ENCODE data around the gene NRDE2. TPM values are rescaled to one million over a fixed set of nuclear protein-coding genes. Genes with fewer than 3 reads are reported as not detected.

Gene NRDE2
- total RNA-seq, 1 donor from 2014 or later = 19.7 TPM

DNA sequence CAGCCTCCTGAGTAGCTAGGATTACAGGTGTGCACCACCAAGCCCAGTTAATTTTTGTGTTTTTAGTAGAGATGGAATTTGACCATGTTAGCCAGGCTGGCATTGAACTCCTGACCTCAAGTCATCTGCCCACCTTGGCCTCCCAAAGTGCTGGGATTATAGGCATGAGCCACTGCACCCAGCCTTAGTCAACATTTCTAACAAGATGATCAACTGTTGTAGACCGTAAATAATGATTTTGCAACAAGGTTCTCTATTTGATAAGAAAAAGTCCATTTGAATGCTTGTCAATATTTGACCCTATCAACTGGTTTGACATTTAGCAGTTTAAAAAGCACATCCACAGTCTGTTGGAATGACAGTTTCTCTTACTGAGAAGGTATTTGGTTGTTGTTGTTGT lies 25.2 kb upstream of the NRDE2 start:
- no peak overlapping the region for H3K4me3 ChIP-seq (ENCODE audit: insufficient read depth, low read depth, low read length)
- no peak overlapping the region for H2AFZ ChIP-seq (ENCODE audit: low read depth, low read length)
- H3K27ac Mint-ChIP-seq (ENCODE audit: unreplicated experiment) = no peak overlapping the region
- no peaks in the 10 kb centered on the region for H3K9me3 ChIP-seq (ENCODE audit: insufficient read depth, low read depth, low read length)
- no peak for FAIRE-seq
- no peak overlapping the region for H3K4me3 Mint-ChIP-seq (ENCODE audit: unreplicated experiment)
- no peak overlapping the region for H3K4me2 ChIP-seq (ENCODE audit: low read length)
- H3K4me1 ChIP-seq (ENCODE audit: insufficient read depth, low read length) = no peaks in the 10 kb centered on the region
- no peak overlapping the region for H3K9ac ChIP-seq (ENCODE audit: low read length)
- TF ChIP-seq EZH2 (IDR thresholded peaks at IDR 0.05; ENCODE audit: insufficient read depth, low read length) = no peak
- TF ChIP-seq, protein P1, sequence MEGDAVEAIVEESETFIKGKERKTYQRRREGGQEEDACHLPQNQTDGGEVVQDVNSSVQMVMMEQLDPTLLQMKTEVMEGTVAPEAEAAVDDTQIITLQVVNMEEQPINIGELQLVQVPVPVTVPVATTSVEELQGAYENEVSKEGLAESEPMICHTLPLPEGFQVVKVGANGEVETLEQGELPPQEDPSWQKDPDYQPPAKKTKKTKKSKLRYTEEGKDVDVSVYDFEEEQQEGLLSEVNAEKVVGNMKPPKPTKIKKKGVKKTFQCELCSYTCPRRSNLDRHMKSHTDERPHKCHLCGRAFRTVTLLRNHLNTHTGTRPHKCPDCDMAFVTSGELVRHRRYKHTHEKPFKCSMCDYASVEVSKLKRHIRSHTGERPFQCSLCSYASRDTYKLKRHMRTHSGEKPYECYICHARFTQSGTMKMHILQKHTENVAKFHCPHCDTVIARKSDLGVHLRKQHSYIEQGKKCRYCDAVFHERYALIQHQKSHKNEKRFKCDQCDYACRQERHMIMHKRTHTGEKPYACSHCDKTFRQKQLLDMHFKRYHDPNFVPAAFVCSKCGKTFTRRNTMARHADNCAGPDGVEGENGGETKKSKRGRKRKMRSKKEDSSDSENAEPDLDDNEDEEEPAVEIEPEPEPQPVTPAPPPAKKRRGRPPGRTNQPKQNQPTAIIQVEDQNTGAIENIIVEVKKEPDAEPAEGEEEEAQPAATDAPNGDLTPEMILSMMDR (IDR thresholded peaks at IDR 0.05; ENCODE audit: insufficient read depth, low read depth, low read length) = no peak
- no peak for DNase-seq (ENCODE audit: low read depth)
- H3K36me3 ChIP-seq (ENCODE audit: insufficient read depth, low read length) = no peaks in the 10 kb centered on the region
- H3K79me2 ChIP-seq (ENCODE audit: insufficient read depth, low read length) = no peaks in the 10 kb centered on the region
- H3K27ac ChIP-seq (ENCODE audit: low read depth, low read length) = no peak overlapping the region
- no peaks in the 10 kb centered on the region for H4K20me1 ChIP-seq (ENCODE audit: insufficient read depth, low read length)
- H3K27me3 Mint-ChIP-seq (ENCODE audit: low read depth, unreplicated experiment) = no peaks in the 10 kb centered on the region
- H3K36me3 Mint-ChIP-seq (ENCODE audit: low read depth, unreplicated experiment) = no peaks in the 10 kb centered on the region
- H3K9me3 Mint-ChIP-seq (ENCODE audit: unreplicated experiment) = no peaks in the 10 kb centered on the region
- no peaks in the 10 kb centered on the region for H3K4me1 Mint-ChIP-seq (ENCODE audit: low read depth, unreplicated experiment)
- H3K27me3 ChIP-seq (ENCODE audit: insufficient read depth, low read length) = peaks cover 3% of the 10 kb centered on the region

DNA sequence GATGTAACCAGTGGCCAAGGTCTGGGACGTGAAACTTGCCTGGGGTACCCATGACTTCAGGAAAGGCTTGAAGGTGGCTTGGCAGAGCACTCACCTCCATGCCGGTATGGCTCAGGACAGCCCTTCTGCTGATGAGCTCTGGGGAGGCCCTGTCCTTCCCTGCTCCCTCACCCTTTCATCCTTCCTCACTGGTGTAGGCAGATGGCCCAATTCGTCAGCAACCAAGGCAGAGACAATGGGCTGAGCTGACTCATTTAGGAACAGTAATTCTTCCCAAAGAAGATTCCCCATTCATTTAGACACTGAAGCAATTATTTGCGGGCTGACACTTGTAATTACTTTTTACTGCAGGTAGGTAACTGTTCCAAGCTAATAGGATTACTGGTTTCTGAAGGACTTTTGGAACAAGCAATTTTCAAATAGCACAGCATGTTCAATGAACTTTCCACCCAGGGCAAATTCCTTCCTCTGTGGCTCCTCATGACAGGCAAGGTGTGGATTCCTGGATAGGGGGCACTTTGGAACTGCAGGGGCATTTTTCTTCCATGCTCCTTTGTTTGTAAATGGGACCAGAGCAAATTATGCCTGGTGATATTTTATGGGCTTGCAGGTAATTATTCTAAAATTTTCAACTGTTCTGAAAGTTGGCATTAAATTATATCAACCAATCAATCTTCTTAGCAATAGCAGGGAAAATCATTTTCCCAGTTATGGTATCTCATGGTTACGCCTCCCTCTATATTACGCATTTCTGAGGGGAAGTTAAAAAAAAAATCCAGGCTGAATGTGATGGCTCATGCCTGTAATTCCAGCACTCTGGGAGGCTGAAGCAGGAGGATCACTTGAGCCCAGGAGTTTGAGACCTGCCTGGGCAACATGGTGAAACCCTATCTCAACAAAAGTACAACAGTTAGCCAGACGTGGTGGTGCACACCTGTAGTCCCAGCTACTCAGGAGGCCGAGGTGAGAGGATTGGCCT lies 24.1 kb upstream of the NRDE2 start:
- no peak for TF ChIP-seq EZH2 (IDR thresholded peaks at IDR 0.05; ENCODE audit: insufficient read depth, low read length)
- TF ChIP-seq, protein P1 (IDR thresholded peaks at IDR 0.05; ENCODE audit: insufficient read depth, low read depth, low read length) = no peak
- no peak overlapping the region for H2AFZ ChIP-seq (ENCODE audit: low read depth, low read length)
- no peak overlapping the region for H3K4me3 Mint-ChIP-seq (ENCODE audit: unreplicated experiment)
- H3K79me2 ChIP-seq (ENCODE audit: insufficient read depth, low read length) = no peaks in the 10 kb centered on the region
- H3K9me3 ChIP-seq (ENCODE audit: insufficient read depth, low read depth, low read length) = no peaks in the 10 kb centered on the region
- H3K4me1 ChIP-seq (ENCODE audit: insufficient read depth, low read length) = no peaks in the 10 kb centered on the region
- H3K9me3 Mint-ChIP-seq (ENCODE audit: unreplicated experiment) = no peaks in the 10 kb centered on the region
- H3K36me3 Mint-ChIP-seq (ENCODE audit: low read depth, unreplicated experiment) = no peaks in the 10 kb centered on the region
- H4K20me1 ChIP-seq (ENCODE audit: insufficient read depth, low read length) = no peaks in the 10 kb centered on the region
- peaks cover 3% of the 10 kb centered on the region for H3K27me3 ChIP-seq (ENCODE audit: insufficient read depth, low read length)
- H3K4me1 Mint-ChIP-seq (ENCODE audit: low read depth, unreplicated experiment) = no peaks in the 10 kb centered on the region
- DNase-seq (ENCODE audit: low read depth) (no peak), FAIRE-seq (no peak)
- no peaks in the 10 kb centered on the region for H3K36me3 ChIP-seq (ENCODE audit: insufficient read depth, low read length)
- H3K9ac ChIP-seq (ENCODE audit: low read length) = no peak overlapping the region
- no peak overlapping the region for H3K27ac ChIP-seq (ENCODE audit: low read depth, low read length)
- no peak overlapping the region for H3K27ac Mint-ChIP-seq (ENCODE audit: unreplicated experiment)
- H3K4me3 ChIP-seq (ENCODE audit: insufficient read depth, low read depth, low read length) = no peak overlapping the region
- H3K27me3 Mint-ChIP-seq (ENCODE audit: low read depth, unreplicated experiment) = no peaks in the 10 kb centered on the region
- H3K4me2 ChIP-seq (ENCODE audit: low read length) = no peak overlapping the region

Data from astrocyte (in vitro differentiated cells and primary cell).